Right lobe of liver (tissue), 6 donors: ENCODE data around the gene RALB. TPM values are rescaled to one million over a fixed set of nuclear protein-coding genes. Genes with fewer than 3 reads are reported as not detected.
A peak's percentile ranks its signal among the peaks of the same experiment; 100 is the strongest.

Experiments
- ATAC-seq, 4 donors: fragments of 200-7000 bp; cut with Tn5 transposase; one replicate each; pipeline ENCODE4 v1.9.1; 2020; ENCODE audit warnings: mild to moderate bottlenecking in 4 of 4, moderate library complexity in 4 of 4
- DNase-seq, 3 donors: peaks; one replicate each; pipeline ENCODE4 v3.0.0-alpha.2; 2020
- H3K27ac ChIP-seq, 3 donors: fragments of 200-600 bp; one replicate each; pipeline ENCODE4 v1.8.0; 2022
- H3K27me3 ChIP-seq, 2 donors: fragments of 200-600 bp; one replicate each; pipeline ENCODE4 v1.8.0; 2022
- H3K36me3 ChIP-seq, 4 donors: fragments of 200-600 bp; sonication (generic) in 1 of 4; one replicate each; pipeline versions ENCODE4 v1.5.1 to v1.8.0; 2017 to 2022; ENCODE audit warnings: control low read depth in 1 of 4
- H3K4me1 ChIP-seq, 4 donors: fragments of 200-600 bp; sonication (generic) in 1 of 4; one replicate each; pipeline versions ENCODE4 v1.5.1 to v1.8.0; 2017 to 2022; ENCODE audit warnings: control low read depth in 1 of 4
- H3K4me3 ChIP-seq, 3 donors: fragments of 200-600 bp; one replicate each; pipeline ENCODE4 v1.8.0; 2022
- H3K9me3 ChIP-seq, 4 donors: fragments of 200-600 bp; sonication (generic) in 1 of 4; one replicate each; pipeline versions ENCODE4 v1.5.1 to v1.8.0; 2017 to 2022; ENCODE audit warnings: control low read depth in 1 of 4
- POLR2A ChIP-seq: fragments of 450-650 bp; IDR thresholded peaks from one replicate; pipeline ENCODE4 v1.6.1; 2017; ENCODE audit warnings: antibody characterized with exemption, mild to moderate bottlenecking
- WGBS: methylation state at CpG from one replicate; pipeline ENCODE4 v1.1.6; 2018; ENCODE audit warnings: low coverage, low lambda C conversion rate; ENCODE audit not compliant: insufficient coverage; ENCODE audit errors: missing lambda C conversion rate; 5-methylcytosine and 5-hydroxymethylcytosine counted together
- intact Hi-C, 2 donors: fragments of 100-400 bp; cut with DNase I; formaldehyde crosslinking; loops; one replicate each; pipeline versions ENCODE4 v1.11.2 to v1.14.1; 2022
- total RNA-seq, 6 experiments: library from RNA; depleted of rRNA in 2 of 6; stranded (reverse); fragments of >200 nt in 2 of 6; fragmentation: NEBNext Ultra II Directional in 3 of 6; extraction: Animal tissue kit (Norgen Biotek cat#: 25700) in 3 of 6; gene quantifications; one replicate each; pipeline versions ENCODE4 v1.1.0 to v1.2.4, GENCODE V29; 2016 to 2023
- TF ChIP-seq, protein P1 (sequence below), 4 donors: fragments of 200-600 bp in 3 of 4; fragments of 450-650 bp in 1 of 4; IDR thresholded peaks; one replicate each; pipeline versions ENCODE4 v1.5.1 to v1.8.0; 2016 to 2022; ENCODE audit warnings: antibody characterized with exemption in 4 of 4, mild to moderate bottlenecking in 2 of 4
- donor health status: DM: no; HTN: yes; CAD: no.
- donor health status: DM: no; HTN: no; CAD: no.
- donor health status: DM: no; HTN: no; CAD: no.
- donor health status: DM: no; HTN: yes; CAD: no.
- donor health status: DM: no; HTN: yes; CAD: no.

RALB gene
- total RNA-seq, 6 experiments from 2014 or later, result 14.5 to 26.8 (median 18.6) TPM

DNA sequence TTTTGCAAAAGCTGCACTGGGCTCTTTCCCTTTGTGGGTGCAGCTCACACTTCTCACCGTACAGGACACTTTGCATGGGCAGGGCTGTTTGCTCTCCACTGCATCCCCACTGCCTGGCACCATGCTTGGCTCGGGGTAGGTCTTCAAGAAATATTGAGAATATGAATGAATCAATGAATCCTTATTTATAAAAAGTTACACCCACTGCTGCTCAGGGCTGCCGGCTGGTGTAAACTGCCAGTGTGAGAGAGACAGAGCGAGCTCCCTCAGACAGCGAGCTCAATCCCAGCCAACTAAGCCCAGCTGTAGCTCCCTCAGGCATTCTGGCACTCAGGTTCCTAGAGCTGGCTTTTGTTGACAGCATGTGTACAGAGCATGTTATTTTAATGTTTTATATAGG lies 32.9 kb upstream of the RALB start:
- 80% methylated on average over 1 of the region's 5 CpGs for WGBS
- no peak for TF ChIP-seq POLR2A
- TF ChIP-seq, protein P1, sequence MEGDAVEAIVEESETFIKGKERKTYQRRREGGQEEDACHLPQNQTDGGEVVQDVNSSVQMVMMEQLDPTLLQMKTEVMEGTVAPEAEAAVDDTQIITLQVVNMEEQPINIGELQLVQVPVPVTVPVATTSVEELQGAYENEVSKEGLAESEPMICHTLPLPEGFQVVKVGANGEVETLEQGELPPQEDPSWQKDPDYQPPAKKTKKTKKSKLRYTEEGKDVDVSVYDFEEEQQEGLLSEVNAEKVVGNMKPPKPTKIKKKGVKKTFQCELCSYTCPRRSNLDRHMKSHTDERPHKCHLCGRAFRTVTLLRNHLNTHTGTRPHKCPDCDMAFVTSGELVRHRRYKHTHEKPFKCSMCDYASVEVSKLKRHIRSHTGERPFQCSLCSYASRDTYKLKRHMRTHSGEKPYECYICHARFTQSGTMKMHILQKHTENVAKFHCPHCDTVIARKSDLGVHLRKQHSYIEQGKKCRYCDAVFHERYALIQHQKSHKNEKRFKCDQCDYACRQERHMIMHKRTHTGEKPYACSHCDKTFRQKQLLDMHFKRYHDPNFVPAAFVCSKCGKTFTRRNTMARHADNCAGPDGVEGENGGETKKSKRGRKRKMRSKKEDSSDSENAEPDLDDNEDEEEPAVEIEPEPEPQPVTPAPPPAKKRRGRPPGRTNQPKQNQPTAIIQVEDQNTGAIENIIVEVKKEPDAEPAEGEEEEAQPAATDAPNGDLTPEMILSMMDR (IDR thresholded peaks at IDR 0.05), result no peak
- DNase-seq, result peak in 1 of 3 donors; percentile 32

DNA sequence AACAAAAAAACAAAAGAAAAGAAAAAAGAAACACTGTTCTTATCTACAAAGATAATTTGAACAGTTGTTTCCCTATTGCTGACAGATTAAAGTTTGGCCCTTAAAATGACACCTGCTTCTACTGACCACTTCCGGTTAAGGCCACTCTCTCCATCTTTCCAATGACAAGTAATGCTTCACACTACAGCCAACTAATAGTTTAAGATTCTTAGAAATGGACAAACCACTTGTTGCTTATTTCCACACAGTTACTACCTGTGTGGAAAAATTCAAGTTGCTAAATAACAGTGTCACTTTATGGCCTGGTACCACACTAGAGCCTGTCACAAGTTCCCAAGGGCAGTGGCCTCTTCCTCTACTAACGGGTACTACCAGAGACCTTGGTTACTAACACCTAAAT lies 31.9 kb upstream of the RALB start:
- intact Hi-C loops, result no loop called here
- ATAC-seq (no peak), DNase-seq (no peak)
- Histone ChIP-seq H3K27ac (no peak overlapping the region), H3K4me1 (peaks cover 0 to 24% (median 6%) of the 10 kb centered on the region in 4 donors), H3K9me3 (no peaks in the 10 kb centered on the region), H3K36me3 (no peaks in the 10 kb centered on the region), H3K27me3 (no peaks in the 10 kb centered on the region), H3K4me3 (no peak overlapping the region)
- WGBS, result 80% methylated on average over 2 of the region's 2 CpGs
- TF ChIP-seq, protein P1 (IDR thresholded peaks at IDR 0.05), result no peak
- no peak for TF ChIP-seq POLR2A

More for the DNA sequence above, 32.9 kb upstream of the RALB start:
- intact Hi-C loops, result no loop called here
- no peak overlapping the region for H3K4me3 ChIP-seq
- H3K27ac ChIP-seq, result no peak overlapping the region
- peaks cover 0 to 20% (median 5%) of the 10 kb centered on the region in 4 donors for H3K4me1 ChIP-seq
- no peak for ATAC-seq
- no peaks in the 10 kb centered on the region for H3K27me3 ChIP-seq
- H3K36me3 ChIP-seq, result no peaks in the 10 kb centered on the region
- H3K9me3 ChIP-seq, result no peaks in the 10 kb centered on the region

GRCh38 chr2:120221616-120222015 lies 31.0 kb upstream of the RALB start:
- Histone ChIP-seq H3K4me3 (no peak overlapping the region), H3K27ac (no peak overlapping the region), H3K36me3 (no peaks in the 10 kb centered on the region), H3K4me1 (peaks cover 0 to 24% (median 6%) of the 10 kb centered on the region in 4 donors), H3K27me3 (no peaks in the 10 kb centered on the region), H3K9me3 (no peaks in the 10 kb centered on the region)
- WGBS, result 79% methylated on average over 4 of the region's 8 CpGs
- intact Hi-C loops, result no loop called here
- peak in 2 of 3 donors; percentile 0 to 14 for DNase-seq
- TF ChIP-seq POLR2A, result no peak
- TF ChIP-seq, protein P1 (IDR thresholded peaks at IDR 0.05), result no peak
- no peak for ATAC-seq

DNA sequence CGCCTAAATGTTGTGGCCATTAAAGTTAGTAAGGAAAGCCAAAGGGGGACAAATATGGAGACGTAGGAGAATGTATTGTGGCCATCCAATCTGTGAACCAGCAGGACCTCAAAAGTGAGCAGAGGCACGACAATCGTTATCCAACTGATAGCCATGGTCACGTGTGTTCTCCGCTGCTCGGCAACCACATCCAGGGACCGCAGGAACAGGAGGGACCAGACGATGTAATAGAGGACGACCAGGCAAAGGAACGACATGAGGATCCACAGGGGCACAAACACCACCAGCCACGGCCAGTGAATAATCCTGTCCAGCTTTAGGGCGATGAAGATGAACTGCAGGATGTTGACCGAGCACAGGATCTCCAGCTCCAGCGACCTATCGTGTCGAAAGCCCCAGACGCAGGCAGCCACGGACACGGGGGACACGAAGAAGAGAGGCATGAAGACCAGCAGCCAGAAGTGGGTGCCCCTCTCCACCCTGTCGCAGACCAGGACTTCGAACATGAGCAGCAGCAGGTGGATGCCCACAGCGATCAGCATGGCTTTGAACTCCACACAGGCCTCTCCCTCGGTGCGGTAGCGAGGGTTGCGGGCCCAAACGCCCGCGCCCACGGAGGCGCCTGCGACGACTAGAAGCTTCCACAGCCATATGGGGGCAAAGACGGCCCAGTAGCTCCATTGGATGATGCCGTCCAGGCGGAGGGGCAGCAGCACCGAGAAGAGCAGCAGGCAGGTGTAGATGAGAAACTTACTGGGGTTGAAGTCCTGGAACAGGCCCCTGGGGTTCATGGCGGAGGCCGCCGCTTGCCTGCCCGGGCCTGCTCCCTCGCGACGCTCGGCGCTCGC lies 30.2 kb upstream of the RALB start:
- no peak for ATAC-seq
- H3K36me3 ChIP-seq, result no peaks in the 10 kb centered on the region
- WGBS, result 96% methylated on average over 21 of the region's 49 CpGs
- H3K9me3 ChIP-seq, result no peaks in the 10 kb centered on the region
- intact Hi-C loops, result no loop called here
- peaks cover 0 to 24% (median 6%) of the 10 kb centered on the region in 4 donors for H3K4me1 ChIP-seq
- H3K4me3 ChIP-seq, result peak overlapping the region; percentile 67 to 82 (median 69)
- TF ChIP-seq POLR2A, result no peak
- TF ChIP-seq, protein P1 (IDR thresholded peaks at IDR 0.05), result no peak
- no peaks in the 10 kb centered on the region for H3K27me3 ChIP-seq
- DNase-seq, result peak in 2 of 3 donors; percentile 44 to 57
- peak overlapping the region; percentile 85 to 96 (median 92) for H3K27ac ChIP-seq
